GM18505 (cell line): ENCODE measurements around the gene OSBPL5.

ENCODE experiments used
- ATAC-seq: cut with Tn5 transposase; IDR thresholded peaks from one replicate; pipeline ENCODE4 v1.9.1; 2021; ENCODE audit not compliant: unreplicated experiment
- POLR2A ChIP-seq: IDR thresholded peaks from 4 replicates; pipeline ENCODE4 v1.6.1; 2011; ENCODE audit warnings: borderline replicate concordance; ENCODE audit not compliant: insufficient read depth, insufficient read length; ENCODE audit errors: extremely low read depth

OSBPL5 gene

DNA sequence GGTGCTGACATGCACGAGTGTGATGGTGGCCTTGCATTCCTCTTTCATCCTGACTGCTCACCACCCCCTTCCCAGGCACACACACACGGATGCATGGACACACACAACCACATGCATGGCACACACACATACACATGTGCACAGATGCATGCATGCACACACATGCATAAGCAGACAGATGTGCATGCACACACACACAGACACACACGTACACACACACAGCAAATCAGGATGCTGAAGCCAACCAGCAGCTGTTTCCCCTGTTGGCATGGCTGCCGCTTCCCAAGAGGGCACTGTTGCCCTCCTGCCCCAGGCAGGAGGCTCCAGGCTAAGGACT, 15.3 kb downstream of the OSBPL5 start:
- TF ChIP-seq POLR2A = no peak
- ATAC-seq = no peak

DNA sequence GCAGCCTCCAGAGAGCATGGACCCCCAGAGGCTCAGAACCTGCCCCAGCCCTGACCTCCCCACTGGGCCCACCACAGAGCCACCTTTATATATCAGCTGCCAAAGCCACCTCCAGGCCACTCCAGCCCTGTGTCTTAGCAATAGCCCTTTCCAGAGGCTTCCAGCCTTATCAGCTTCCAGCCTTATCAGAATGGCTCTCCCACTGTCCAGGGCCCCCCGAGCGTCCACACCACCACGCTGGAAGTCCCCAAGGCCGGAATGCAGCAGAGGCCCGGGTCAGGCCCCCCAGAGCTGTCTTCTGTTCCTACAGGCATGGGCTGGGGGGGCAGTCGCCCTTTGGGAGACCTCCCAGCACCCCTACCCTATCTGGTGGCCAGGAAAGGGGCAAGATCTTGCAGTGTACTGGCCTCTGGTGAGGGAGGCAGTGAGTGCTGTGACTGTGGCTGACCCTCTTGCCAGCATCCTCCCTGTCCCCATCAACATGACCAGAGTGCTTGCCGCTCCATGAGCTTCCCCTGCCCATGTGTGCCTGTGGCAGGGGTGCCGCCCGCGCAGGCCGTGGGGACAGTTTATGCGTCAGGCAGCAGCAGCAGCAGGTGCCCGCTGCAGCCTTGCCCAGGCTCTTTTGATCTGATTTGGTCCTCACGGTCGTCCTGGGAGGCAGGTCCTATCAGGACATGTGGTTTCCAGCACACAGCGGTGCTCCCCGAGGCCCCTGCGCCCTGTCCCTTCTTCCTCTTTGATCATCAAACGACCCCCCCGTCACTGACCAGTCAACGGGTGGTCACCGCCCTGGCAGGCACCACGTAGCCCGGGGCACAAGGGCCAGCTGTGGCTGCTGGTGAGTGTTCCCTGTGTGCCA, 15.9 kb downstream of the OSBPL5 start:
- no peak for ATAC-seq
- no peak for TF ChIP-seq POLR2A

DNA sequence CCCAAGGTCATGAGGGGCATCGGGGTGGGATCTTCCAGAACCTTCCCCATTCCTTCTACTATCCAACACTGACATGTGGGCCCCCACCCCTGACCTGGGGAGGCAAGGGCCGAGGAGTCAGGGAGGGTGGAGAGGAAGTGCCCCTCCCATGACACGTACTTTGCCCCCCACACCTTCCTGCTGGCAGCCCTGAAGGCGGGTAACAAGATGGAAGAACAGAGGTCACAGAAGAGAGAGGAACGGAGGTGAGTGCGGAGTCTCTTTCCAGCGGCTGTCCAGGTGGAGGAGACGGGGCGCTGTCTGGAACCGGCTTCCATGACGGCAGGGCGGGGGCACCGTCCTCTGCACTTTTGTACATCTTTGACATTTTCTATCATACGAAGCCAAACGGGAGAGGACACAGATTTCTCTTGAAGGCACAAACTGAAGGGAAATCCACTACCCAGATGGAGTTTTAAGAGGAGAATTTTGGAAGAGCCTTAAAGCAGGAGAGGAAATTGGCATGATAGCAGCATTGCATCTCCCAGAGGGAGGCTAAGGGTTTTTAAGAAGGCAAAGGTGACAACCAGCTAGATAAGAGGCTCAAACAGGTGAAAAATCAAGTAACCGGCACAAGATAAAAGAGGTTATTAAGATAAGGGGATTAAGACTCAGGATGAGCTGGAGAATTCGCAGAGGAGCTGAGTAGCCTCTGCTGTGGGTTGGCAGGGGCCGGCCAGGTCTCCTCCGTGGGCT, 16.7 kb downstream of the OSBPL5 start:
- no peak for TF ChIP-seq POLR2A
- no peak for ATAC-seq

DNA sequence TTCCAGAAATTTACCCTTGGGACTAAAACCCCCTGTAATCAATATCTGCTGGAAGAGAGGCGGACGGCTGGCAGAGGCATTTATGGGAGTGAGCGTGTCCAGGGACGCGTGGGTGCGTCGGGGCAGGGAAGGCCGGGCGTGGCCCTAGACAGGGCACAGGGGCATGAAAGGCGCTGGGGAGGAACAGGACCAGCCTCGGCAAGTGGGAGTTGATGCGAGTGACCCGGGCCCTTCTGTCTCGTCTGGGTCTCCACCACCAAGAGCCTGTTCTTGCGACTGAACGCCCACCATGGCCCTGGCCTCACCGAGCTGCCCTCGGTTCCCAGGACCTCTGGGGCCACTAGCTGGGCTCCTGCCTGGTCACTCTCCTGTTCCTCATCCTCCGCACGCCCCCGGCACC, 17.5 kb downstream of the OSBPL5 start:
- no peak for ATAC-seq
- TF ChIP-seq POLR2A = no peak

DNA sequence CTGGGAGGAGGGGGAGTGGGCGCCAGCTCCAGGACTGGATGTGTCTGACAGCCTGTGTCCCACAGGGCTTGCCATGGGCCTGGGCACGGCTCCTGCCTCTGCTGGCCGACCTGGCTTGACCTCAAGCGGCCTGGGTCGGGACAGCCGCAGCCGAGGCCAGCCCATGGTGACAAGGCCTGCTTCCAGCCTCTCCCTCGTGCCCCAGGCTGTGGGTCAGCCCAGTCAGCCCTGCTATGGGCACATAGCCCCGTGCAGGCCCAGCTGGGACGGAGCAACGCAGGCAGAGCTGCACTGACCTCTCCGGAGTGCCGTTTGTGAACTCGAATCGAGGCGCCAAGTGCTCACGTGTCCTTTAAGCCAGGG, 17.9 kb downstream of the OSBPL5 start:
- no peak for TF ChIP-seq POLR2A
- no peak for ATAC-seq

DNA sequence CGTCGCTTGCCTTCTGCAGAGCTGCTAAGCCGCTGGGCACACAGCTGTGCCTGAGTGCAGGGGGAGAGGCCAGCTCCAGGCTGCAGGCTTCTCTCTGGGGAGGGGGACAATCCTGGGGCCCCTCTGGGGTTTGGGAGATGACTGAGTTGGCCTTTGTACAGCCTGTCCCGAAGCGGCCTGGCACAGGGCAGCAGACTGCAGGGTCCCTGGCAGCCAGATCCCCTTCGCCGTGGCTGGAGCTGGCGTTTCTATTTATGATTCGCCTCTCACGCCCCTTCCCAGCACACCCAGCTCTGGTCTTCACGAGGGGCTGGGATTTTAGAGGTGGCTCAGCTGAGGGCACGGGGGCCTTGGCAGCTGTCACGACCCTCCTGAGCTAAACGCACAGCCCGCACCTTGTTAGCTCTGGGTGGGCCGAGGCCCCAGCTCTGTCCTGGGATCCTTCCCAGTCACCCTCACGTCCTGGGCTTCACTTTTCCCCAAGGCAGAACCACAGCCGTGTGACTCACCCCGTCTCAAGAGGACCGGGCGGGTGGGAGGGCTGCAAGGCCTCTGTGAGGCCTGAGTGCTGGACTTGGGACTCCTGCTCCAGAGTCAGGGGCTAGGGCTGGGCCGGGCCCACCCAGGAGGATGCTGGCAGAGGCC, 18.4 kb downstream of the OSBPL5 start:
- no peak for ATAC-seq
- no peak for TF ChIP-seq POLR2A

DNA sequence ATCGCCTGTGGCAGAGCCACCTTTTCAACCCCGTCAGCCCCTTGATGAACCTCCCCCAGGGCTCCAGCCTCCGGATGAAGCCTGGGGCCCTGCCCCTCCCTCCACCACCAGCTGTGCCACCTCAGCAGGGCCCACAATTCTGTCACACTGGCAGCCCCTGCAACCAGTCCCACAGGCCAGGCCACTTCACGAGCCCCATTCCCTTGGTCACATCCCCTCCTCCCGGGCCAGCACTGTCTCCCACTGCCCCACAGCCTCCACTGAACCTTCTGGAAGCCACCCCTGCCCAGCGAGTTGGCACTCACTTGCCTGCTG, 19.9 kb downstream of the OSBPL5 start:
- TF ChIP-seq POLR2A = no peak
- no peak for ATAC-seq

DNA sequence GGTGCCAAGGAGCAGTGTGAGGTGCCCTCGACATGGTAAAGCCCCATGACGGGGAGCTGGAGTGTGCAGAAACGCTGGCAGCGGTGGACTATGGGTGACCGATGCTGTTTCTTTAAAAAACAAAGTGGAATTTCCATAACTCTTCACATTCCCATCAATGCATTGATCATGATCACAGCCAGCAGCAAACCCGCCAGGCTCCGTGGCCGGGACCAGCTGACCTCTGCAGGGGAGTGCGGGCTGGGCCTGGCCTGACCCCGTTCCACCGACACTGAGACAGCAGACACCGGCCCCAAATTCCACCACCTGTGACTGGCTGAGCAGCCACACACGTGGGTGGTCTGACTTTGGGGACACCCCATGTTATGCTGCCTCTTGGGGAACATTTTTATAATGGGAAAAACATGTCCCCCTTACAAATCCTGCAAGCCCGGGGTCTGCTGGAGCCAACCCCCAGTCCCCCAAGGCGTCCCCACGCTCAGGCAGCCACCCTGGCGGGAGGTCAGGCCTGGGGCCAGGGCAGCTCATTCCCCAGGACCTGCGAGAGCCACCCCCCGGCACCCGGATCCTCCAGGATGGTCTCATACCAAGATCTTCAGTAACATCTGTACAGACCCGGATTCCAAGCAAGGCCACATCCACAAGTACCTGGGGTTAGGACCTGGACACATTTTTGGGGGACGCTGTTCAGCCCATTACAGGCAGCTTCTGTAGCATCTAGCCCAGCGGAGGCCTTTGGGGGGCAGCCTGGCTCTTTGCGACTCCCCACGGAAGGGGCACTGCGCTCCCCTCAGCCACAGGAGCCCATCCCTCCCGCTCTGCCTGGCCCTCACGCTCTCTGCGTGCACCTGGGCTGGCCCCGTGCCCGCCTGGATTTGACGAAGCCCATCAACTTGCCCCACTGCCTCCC, 20.6 kb downstream of the OSBPL5 start:
- no peak for ATAC-seq

DNA sequence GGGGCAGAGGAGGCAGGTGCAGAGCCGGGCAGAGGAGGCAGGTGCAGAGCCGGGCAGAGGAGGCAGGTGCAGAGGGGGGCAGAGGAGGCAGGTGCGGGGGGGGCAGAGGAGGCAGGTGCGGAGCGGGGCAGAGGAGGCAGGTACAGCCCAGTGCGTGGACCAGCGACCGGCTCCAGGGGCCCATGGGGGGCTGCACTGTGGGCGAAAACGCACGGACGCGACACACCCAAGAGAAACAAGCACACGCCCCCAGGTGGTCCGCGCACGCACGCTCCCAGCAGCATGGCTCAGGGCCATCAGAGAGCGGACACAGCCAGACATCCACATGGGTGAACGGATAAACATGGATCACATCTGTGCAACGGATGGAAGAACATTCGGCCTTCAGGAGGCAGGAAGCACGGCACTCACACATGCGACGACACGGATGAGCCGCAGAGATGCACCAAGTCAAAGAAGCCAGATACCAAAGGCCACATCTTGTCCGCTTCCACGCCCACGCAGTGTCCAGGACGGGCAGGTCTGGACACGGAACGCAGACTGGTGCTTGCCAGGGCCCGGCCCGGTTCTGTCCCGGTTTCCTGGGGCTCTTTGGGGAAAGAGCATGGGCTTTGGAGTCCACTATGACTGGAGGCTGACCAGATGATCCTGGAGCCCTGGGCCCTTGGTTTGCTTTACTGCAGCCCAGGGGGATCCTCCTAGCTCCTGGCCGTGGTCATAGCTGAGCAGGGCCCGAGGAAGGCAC, 21.8 kb downstream of the OSBPL5 start:
- no peak for TF ChIP-seq POLR2A
- ATAC-seq = no peak

More for the DNA sequence above, 20.6 kb downstream of the OSBPL5 start:
- TF ChIP-seq POLR2A = no peak

DNA sequence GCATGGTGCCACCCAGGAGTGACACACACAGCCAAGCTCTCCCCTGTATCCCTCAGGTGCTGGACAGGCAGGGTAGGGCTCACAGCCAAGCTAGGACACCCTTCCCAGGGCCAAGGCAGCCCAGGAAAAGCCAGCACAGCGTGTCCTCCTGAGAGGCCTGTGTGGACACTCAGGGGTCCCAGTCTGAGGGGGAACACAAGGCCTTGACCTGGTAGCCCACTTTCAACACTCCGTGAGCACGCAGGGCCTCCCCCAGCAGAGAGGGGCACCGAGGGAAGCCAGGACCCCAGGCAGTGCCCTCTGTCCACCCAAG, 24.9 kb downstream of the OSBPL5 start:
- ATAC-seq = no peak
- TF ChIP-seq POLR2A = no peak

DNA sequence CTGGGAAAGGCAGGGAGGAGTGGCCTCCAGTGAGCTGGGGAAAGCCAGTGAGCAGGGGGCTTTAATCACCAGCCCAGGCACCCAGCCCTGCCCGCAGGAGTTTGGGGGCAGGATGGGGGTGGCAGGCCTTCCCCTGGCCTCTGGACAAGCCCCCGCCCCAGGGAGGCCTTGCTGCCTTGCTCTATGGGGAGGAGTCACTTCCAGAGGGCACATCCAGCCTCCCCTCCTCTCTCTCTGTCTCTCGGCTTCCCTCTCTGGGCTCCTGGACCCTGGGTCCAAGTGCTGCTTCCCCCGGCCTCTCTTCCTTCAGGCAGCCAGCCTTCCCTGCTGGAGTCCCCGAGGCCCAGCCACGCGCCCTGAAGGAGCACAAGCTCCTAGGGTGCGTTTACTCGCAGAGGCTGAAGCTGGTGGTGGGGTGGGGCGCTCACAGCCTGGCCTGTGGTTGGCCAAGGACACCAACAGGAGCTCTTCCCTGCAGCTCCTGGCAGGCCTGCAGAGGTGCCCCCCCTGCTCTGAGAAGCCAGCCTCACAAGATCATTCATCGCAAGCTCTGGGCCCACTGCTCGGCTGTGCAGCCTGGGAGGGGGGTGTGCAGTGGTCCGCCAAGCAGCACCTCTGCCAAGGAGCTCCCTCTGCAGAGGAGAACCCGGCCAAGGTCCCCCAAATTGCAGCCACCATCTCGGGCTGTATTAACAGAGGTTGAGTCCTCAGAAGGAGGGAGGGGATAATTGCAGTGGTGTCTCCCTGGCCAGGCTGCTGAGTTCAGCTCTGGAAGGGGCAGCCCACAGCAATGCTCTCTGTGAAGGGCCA, 25.4 kb downstream of the OSBPL5 start:
- no peak for TF ChIP-seq POLR2A

DNA sequence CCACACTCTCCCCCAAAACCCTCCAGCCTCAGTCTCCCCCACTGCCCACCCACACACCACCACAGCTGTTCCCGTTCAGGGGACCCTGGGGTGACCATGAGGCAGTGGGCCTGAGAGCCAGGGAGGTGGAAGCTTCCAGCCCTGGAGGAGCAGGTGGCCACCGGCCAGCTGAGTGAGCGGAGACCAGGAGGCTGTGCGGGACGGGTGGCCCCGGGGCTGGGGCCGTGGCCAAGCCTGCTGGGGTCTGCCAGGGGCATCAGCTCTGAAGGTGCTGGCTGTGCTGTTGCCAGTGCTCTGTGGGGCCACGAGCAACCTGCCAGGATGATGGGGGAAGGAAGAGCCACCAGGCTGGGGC, 26.0 kb downstream of the OSBPL5 start:
- TF ChIP-seq POLR2A = no peak
- ATAC-seq = no peak

More for the DNA sequence above, 25.4 kb downstream of the OSBPL5 start:
- no peak for ATAC-seq
